K562 (cell line): Measurements from ENCODE around the gene SLC32A1. TPM values are rescaled to one million over a fixed set of nuclear protein-coding genes. Genes with fewer than 3 reads are reported as not detected.

ENCODE experiments used
- CBX2 ChIP-seq: fragments of 200-600 bp; sonication (generic); IDR thresholded peaks from one replicate; pipeline ENCODE4 v1.6.1; 2012; ENCODE audit warnings: mild to moderate bottlenecking, low read length, inconsistent platforms; ENCODE audit not compliant: insufficient read depth, poor library complexity, severe bottlenecking
- EGR1 ChIP-seq: fragments of 450-650 bp; conservative IDR thresholded peaks from 2 replicates; pipeline ENCODE4 v1.6.1; 2017; ENCODE audit warnings: mild to moderate bottlenecking
- ESRRB ChIP-seq: fragments of 250-450 bp; sonication (Bioruptor Pico); IDR thresholded peaks from 2 replicates; pipeline ENCODE4 v1.5.0; 2020; ENCODE audit warnings: mild to moderate bottlenecking, moderate library complexity, borderline replicate concordance
- FOXA3 ChIP-seq, 2 experiments: fragments of 450-650 bp in 1 of 2; sonication (generic) in 1 of 2; formaldehyde crosslinking; IDR thresholded peaks in 1 of 2; conservative IDR thresholded peaks in 1 of 2; 2 replicates each; pipeline versions ENCODE4 v1.4.0 to v1.8.0; 2020 to 2022; ENCODE audit warnings: mild to moderate bottlenecking in 2 of 2, missing genetic modification reagents in 1 of 2
- HEY1 ChIP-seq: fragments of 250-450 bp; sonication (Bioruptor Pico); IDR thresholded peaks from 2 replicates; pipeline ENCODE4 v1.5.0; 2020; ENCODE audit warnings: mild to moderate bottlenecking, moderate library complexity, borderline replicate concordance
- JUND ChIP-seq, 2 experiments: IDR thresholded peaks; 2 replicates in 1 of 2; 3 replicates in 1 of 2; pipeline ENCODE4 v1.6.1; 2011; ENCODE audit warnings: borderline replicate concordance in 2 of 2, low read depth in 2 of 2, low read length in 2 of 2, improper control_type of control experiment in 1 of 2, missing biosample characterization in 1 of 2, missing genetic modification characterization in 1 of 2, missing genetic modification reagents in 1 of 2
- PRDM10 ChIP-seq: fragments of 450-650 bp; IDR thresholded peaks from 2 replicates; pipeline ENCODE4 v1.6.1; 2018; ENCODE audit not compliant: partially characterized antibody
- RBM14 ChIP-seq: fragments of 200-400 bp; formaldehyde crosslinking; IDR thresholded peaks from 2 replicates; pipeline ENCODE4 v1.6.1; 2018; ENCODE audit warnings: low read depth, mild to moderate bottlenecking, low read length, moderate library complexity, borderline replicate concordance; ENCODE audit not compliant: insufficient read depth
- RERE ChIP-seq: sonication (generic); formaldehyde crosslinking; IDR thresholded peaks from 2 replicates; pipeline ENCODE4 v1.8.0; 2023; ENCODE audit warnings: missing genetic modification reagents, mild to moderate bottlenecking, borderline replicate concordance
- SMARCA4 ChIP-seq: fragments of 450-650 bp; IDR thresholded peaks from 2 replicates; pipeline ENCODE4 v1.6.1; 2016
- SP2 ChIP-seq: IDR thresholded peaks from 2 replicates; pipeline ENCODE4 v1.6.1; 2011; ENCODE audit warnings: mild to moderate bottlenecking, low read depth, low read length, moderate library complexity; ENCODE audit not compliant: poor library complexity, severe bottlenecking; ENCODE audit errors: extremely low read depth
- ZNF121 ChIP-seq: sonication (generic); formaldehyde crosslinking; conservative IDR thresholded peaks from 2 replicates; pipeline ENCODE4 v1.8.0; 2022; ENCODE audit warnings: missing genetic modification reagents
- ZNF76 ChIP-seq: fragments of 250-450 bp; sonication (Bioruptor Pico); IDR thresholded peaks from 2 replicates; pipeline ENCODE4 v1.4.0; 2020; ENCODE audit warnings: mild to moderate bottlenecking, moderate library complexity, borderline replicate concordance
- polyA plus RNA-seq, 8 experiments: library from polyadenylated mRNA; depleted of rRNA in 4 of 8; stranded (reverse) in 5 of 8; unstranded in 3 of 8; fragments of >200 nt; fragmentation: Nextera tagmentation in 2 of 8; fragmentation: Illumina TruSeq in 1 of 8; extraction: Ambion mirVana in 2 of 8; extraction: Trizol in 1 of 8; gene quantifications; 2 replicates each; pipeline versions ENCODE4 v1.2.1 to v1.2.3, GENCODE V29; 2011 to 2014; ENCODE audit warnings: inconsistent platforms in 1 of 8, missing spikeins in 1 of 8
- total RNA-seq, 7 experiments: library from RNA; depleted of rRNA in 6 of 7; stranded (reverse); fragments of >200 nt in 6 of 7; fragmentation: Illumina TruSeq in 2 of 7; extraction: Trizol in 2 of 7; gene quantifications; 2 replicates each; pipeline versions ENCODE4 v1.2.1 to v1.2.3, GENCODE V29; 2011 to 2021; ENCODE audit warnings: low replicate concordance in 1 of 7

SLC32A1 gene
- total and polyA plus RNA-seq, 9 of the 15 experiments (the other 6 are each of a cell fraction or from before 2014, with no cell fraction given) = not detected

- no peak for TF ChIP-seq PRDM10
- no peak for TF ChIP-seq RBM14
- TF ChIP-seq ESRRB = no peak
- TF ChIP-seq FOXA3 (CRISPR knock-in tag; conservative IDR thresholded peaks at IDR 0.05 in 1 of 2, IDR thresholded peaks at IDR 0.05 in 1 of 2) = no peak
- no peak for TF ChIP-seq HEY1 (CRISPR knock-in tag)
- no peak for TF ChIP-seq RERE
- no peak for TF ChIP-seq ZNF76
- TF ChIP-seq SMARCA4 = 0 out of 2 replicates have a peak, but pooled peaks have one; percentile 12
- no peak for TF ChIP-seq CBX2
- TF ChIP-seq ZNF121 (CRISPR knock-in tag) = peak; percentile 87
- TF ChIP-seq JUND (IDR thresholded peaks at IDR 0.05; ENCODE audit: borderline replicate concordance, low read depth, low read length) = peak; percentile 58
- peak; percentile 42; the same call in 1 of the 3 replicates for TF ChIP-seq JUND (tag; IDR thresholded peaks at IDR 0.05; ENCODE audit: borderline replicate concordance, low read depth, low read length)
- no peak for TF ChIP-seq SP2
- no peak for TF ChIP-seq EGR1
Measured at GRCh38 chr20:38760978-38761377, 36.7 kb downstream of the SLC32A1 start (continued).
